HL-60 (cell line): ENCODE data around the gene VTN.

Experiments
- GABPA ChIP-seq: IDR thresholded peaks from 2 replicates; pipeline ENCODE4 v1.6.1; 2012; ENCODE audit warnings: low read depth
- POLR2AphosphoS5 ChIP-seq: IDR thresholded peaks from 2 replicates; pipeline ENCODE4 v1.6.1; 2012; ENCODE audit warnings: low read depth
- TF ChIP-seq, protein P1 (sequence below): IDR thresholded peaks from one replicate; pipeline ENCODE4 v1.5.1; 2011; ENCODE audit warnings: low read length, control low read depth, inconsistent platforms; ENCODE audit not compliant: insufficient read depth

DNA sequence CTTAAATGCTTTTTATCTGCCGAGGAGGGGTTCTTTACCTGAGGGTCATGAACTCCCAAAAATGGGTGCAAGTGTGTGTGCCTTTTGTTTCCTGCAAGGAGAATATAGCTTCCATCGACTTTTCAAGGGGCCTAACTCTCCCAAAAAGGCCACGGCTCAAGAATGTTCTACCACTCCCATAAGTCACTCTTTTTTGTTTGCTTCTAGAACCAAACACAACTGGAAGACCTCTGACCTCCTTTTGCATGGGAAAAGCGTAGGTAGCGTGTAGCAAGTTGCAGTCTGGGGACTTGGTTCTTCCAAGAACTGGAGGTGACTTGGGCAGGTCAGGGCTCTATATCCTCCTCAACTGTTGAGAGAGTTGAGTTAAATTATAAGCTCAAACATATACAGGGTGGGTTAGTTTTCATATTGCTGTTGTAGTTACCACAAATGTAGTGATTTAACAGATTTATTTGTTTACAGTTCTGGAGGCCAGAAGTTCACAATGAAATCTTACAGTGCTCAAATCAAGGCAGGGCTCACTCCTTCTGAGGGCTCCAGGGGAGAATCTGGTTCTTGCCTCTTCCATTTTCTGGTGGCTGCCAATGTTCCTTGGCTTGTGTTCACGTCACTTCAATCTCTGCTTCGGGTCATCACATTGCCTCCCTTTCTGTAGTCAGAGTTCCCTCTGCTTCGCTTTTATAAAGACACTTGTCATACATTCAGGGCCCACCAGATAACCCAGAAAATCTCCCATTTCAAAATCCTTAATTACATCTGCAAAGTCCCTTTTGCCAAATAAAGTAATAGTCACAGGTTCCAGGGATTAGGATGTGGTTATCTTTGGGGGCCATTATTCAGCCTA is 49.7 kb downstream of the VTN start:
- TF ChIP-seq GABPA: no peak
- TF ChIP-seq, protein P1, sequence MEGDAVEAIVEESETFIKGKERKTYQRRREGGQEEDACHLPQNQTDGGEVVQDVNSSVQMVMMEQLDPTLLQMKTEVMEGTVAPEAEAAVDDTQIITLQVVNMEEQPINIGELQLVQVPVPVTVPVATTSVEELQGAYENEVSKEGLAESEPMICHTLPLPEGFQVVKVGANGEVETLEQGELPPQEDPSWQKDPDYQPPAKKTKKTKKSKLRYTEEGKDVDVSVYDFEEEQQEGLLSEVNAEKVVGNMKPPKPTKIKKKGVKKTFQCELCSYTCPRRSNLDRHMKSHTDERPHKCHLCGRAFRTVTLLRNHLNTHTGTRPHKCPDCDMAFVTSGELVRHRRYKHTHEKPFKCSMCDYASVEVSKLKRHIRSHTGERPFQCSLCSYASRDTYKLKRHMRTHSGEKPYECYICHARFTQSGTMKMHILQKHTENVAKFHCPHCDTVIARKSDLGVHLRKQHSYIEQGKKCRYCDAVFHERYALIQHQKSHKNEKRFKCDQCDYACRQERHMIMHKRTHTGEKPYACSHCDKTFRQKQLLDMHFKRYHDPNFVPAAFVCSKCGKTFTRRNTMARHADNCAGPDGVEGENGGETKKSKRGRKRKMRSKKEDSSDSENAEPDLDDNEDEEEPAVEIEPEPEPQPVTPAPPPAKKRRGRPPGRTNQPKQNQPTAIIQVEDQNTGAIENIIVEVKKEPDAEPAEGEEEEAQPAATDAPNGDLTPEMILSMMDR: no peak
- no peak for TF ChIP-seq POLR2AphosphoS5
